B cell (primary cell): ENCODE data around the gene HDAC7.

Experiments
- CTCF ChIP-seq: fragments of 200-600 bp; IDR thresholded peaks from one replicate; pipeline ENCODE4 v1.8.0; 2022; ENCODE audit warnings: antibody characterized with exemption, mild to moderate bottlenecking
- EZH2 ChIP-seq: IDR thresholded peaks from 2 replicates; pipeline ENCODE4 v1.6.1; 2012; ENCODE audit warnings: borderline replicate concordance, low read depth, mild to moderate bottlenecking, moderate library complexity, low read length; ENCODE audit not compliant: insufficient read depth, poor library complexity, severe bottlenecking

GRCh38 chr12:47868041-47868440, 48.3 kb upstream of the HDAC7 start:
- no peak for TF ChIP-seq EZH2
- TF ChIP-seq CTCF: no peak
